Liver (tissue), 9 donors: ENCODE data around the gene SNRPA. TPM values are rescaled to one million over a fixed set of nuclear protein-coding genes. Genes with fewer than 3 reads are reported as not detected.

Experiments
- DNase-seq: peaks from one replicate; pipeline ENCODE4 v3.0.0-alpha.2; 2017; ENCODE audit warnings: low spot score
- H3K27ac ChIP-seq, 2 donors: one replicate each; pipeline ENCODE4 v1.7.0; 2013; ENCODE audit warnings: inconsistent platforms in 2 of 2, low read length in 2 of 2, control low read depth in 1 of 2, low read depth in 1 of 2, mild to moderate bottlenecking in 1 of 2
- H3K27me3 ChIP-seq, 4 donors: one replicate each; pipeline versions ENCODE4 v1.6.1 to v1.7.0; 2013; ENCODE audit warnings: low read length in 3 of 4, inconsistent platforms in 1 of 4, mild to moderate bottlenecking in 1 of 4, moderate library complexity in 1 of 4; ENCODE audit not compliant: control insufficient read depth in 4 of 4, insufficient read depth in 4 of 4
- H3K36me3 ChIP-seq, 4 donors: one replicate each; pipeline versions ENCODE4 v1.6.1 to v1.7.0; 2013; ENCODE audit warnings: low read length in 3 of 4, mild to moderate bottlenecking in 3 of 4, low read depth in 1 of 4, moderate library complexity in 1 of 4; ENCODE audit not compliant: control insufficient read depth in 4 of 4, insufficient read depth in 3 of 4
- H3K4me1 ChIP-seq, 4 donors: one replicate each; pipeline versions ENCODE4 v1.6.1 to v1.7.0; 2013; ENCODE audit warnings: low read length in 3 of 4, mild to moderate bottlenecking in 3 of 4, moderate library complexity in 1 of 4; ENCODE audit not compliant: control insufficient read depth in 4 of 4, insufficient read depth in 4 of 4
- H3K4me3 ChIP-seq, 3 donors: one replicate each; pipeline versions ENCODE4 v1.6.1 to v1.7.0; 2013; ENCODE audit warnings: low read length in 3 of 3, control low read depth in 1 of 3, low read depth in 1 of 3, mild to moderate bottlenecking in 1 of 3
- H3K9ac ChIP-seq, 2 donors: one replicate each; pipeline ENCODE4 v1.7.0; 2013; ENCODE audit warnings: low read length in 2 of 2, mild to moderate bottlenecking in 2 of 2, moderate library complexity in 2 of 2, control low read depth in 1 of 2, low read depth in 1 of 2
- H3K9me3 ChIP-seq, 4 donors: one replicate each; pipeline versions ENCODE4 v1.6.1 to v1.7.0; 2013; ENCODE audit warnings: low read length in 3 of 4; ENCODE audit not compliant: control insufficient read depth in 4 of 4
- EGR1 ChIP-seq, 2 donors: IDR thresholded peaks; 2 replicates each; pipeline ENCODE4 v1.6.1; 2016 to 2018; ENCODE audit warnings: antibody characterized with exemption in 2 of 2, low read depth in 2 of 2
- FOXA1 ChIP-seq: IDR thresholded peaks from 2 replicates; pipeline ENCODE4 v1.6.1; 2016; ENCODE audit warnings: antibody characterized with exemption
- FOXA2 ChIP-seq: IDR thresholded peaks from 2 replicates; pipeline ENCODE4 v1.6.1; 2016; ENCODE audit warnings: antibody characterized with exemption
- GABPA ChIP-seq, 2 donors: IDR thresholded peaks in 1 of 2; conservative IDR thresholded peaks in 1 of 2; 2 replicates each; pipeline ENCODE4 v1.6.1; 2016; ENCODE audit warnings: antibody characterized with exemption in 2 of 2, mild to moderate bottlenecking in 1 of 2, moderate library complexity in 1 of 2
- HNF4A ChIP-seq, 2 donors: conservative IDR thresholded peaks; 2 replicates each; pipeline ENCODE4 v1.6.1; 2016; ENCODE audit warnings: antibody characterized with exemption in 2 of 2, mild to moderate bottlenecking in 2 of 2
- HNF4G ChIP-seq: IDR thresholded peaks from 2 replicates; pipeline ENCODE4 v1.6.1; 2016; ENCODE audit warnings: antibody characterized with exemption
- JUND ChIP-seq, 2 donors: IDR thresholded peaks; 2 replicates each; pipeline ENCODE4 v1.6.1; 2016; ENCODE audit warnings: antibody characterized with exemption in 2 of 2
- NR2F2 ChIP-seq: IDR thresholded peaks from 2 replicates; pipeline ENCODE4 v1.6.1; 2016; ENCODE audit warnings: antibody characterized with exemption
- RAD21 ChIP-seq, 2 donors: IDR thresholded peaks; 2 replicates each; pipeline ENCODE4 v1.6.1; 2016; ENCODE audit warnings: antibody characterized with exemption in 2 of 2, mild to moderate bottlenecking in 2 of 2
- RXRA ChIP-seq, 2 donors: IDR thresholded peaks; 2 replicates each; pipeline ENCODE4 v1.6.1; 2017 to 2018; ENCODE audit warnings: antibody characterized with exemption in 2 of 2, mild to moderate bottlenecking in 1 of 2
- SP1 ChIP-seq: IDR thresholded peaks from 2 replicates; pipeline ENCODE4 v1.6.1; 2018; ENCODE audit warnings: antibody characterized with exemption, mild to moderate bottlenecking
- TAF1 ChIP-seq: conservative IDR thresholded peaks from 2 replicates; pipeline ENCODE4 v1.6.1; 2016; ENCODE audit warnings: antibody characterized with exemption, mild to moderate bottlenecking
- YY1 ChIP-seq: IDR thresholded peaks from 2 replicates; pipeline ENCODE4 v1.6.1; 2016; ENCODE audit warnings: antibody characterized with exemption, mild to moderate bottlenecking
- WGBS: extraction: QIAGEN DNeasy Blood & Tissue Kit; methylation state at CpG from one replicate; pipeline ENCODE4 v1.1.7; 2013; 5-methylcytosine and 5-hydroxymethylcytosine counted together
- polyA plus RNA-seq, 2 donors: library from polyadenylated mRNA; stranded (reverse) in 1 of 2; unstranded in 1 of 2; fragments of 200-250 nt in 1 of 2; fragments of >200 nt in 1 of 2; fragmentation: Nextera tagmentation in 1 of 2; extraction: Ambion mirVana in 1 of 2; gene quantifications; one replicate each; pipeline versions ENCODE4 v1.2.1 to v1.2.3, GENCODE V29; 2013 to 2015
- total RNA-seq, 2 donors: library from RNA; depleted of rRNA; stranded (reverse); fragments of >200 nt; gene quantifications; one replicate each; pipeline ENCODE4 v1.2.3, GENCODE V29; 2014
- TF ChIP-seq, protein P1 (sequence below): IDR thresholded peaks from 2 replicates; pipeline ENCODE4 v1.6.1; 2016; ENCODE audit warnings: antibody characterized with exemption
- TF ChIP-seq, protein P2 (sequence below): IDR thresholded peaks from 2 replicates; pipeline ENCODE4 v1.6.1; 2016; ENCODE audit warnings: antibody characterized with exemption
- TF ChIP-seq, protein P3 (sequence below): fragments of 150-350 bp; IDR thresholded peaks from 2 replicates; pipeline ENCODE4 v1.5.1; 2017; ENCODE audit warnings: improper control_type of control experiment, low read depth, low read length; ENCODE audit not compliant: missing input control
- TF ChIP-seq, protein P4 (sequence below): IDR thresholded peaks from 2 replicates; pipeline ENCODE4 v1.6.1; 2016; ENCODE audit warnings: antibody characterized with exemption, mild to moderate bottlenecking
- TF ChIP-seq, protein P5 (sequence below): IDR thresholded peaks from 2 replicates; pipeline ENCODE4 v1.6.1; 2016; ENCODE audit warnings: antibody characterized with exemption
- donor health status: healthy.
- donor health status: healthy.
- donor health status: healthy.
- donor health status: healthy.
- donor health status: healthy.

SNRPA gene
- total and polyA plus RNA-seq, 4 donors = 11.8 to 27.1 (median 17.0) TPM

DNA sequence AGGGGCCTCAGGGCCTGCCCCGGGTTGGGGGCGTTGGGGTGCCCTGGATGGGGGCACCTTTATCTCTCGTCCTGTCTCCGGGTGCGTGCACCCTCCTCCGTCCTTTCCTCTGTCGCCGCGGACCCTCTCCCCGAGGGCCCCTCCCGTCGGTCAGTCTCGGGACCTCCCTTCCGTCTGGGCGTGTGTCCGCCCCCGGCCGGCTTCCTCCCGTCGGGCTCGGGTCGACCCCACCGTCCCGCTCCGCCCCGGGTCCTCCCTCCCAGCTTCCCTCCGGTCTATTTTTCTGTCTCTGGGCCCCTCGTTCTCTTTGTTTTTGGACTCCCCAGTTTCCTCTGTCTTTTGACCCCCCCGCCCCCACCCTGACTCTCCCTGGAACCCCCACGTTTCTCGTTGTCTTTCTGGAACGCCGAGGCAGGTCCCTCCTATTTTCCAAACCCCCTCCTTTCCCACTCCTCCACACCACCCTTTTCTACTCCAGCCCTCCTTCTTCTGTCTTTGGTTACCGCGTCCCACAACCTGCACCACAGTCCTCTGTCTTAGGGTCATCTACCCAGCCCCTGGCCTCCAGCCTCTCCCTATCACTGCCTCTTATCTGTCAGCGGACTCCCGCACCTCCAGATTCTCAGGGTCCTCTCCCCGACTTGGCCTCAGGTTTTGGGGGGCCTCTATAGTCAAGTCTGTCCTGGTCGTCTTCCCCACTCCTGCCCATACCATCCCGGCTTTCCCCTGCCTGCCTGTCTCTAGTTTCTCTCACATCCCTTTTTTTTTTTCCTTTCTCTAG lies 48.7 kb downstream of the SNRPA start:
- TF ChIP-seq EGR1 (IDR thresholded peaks at IDR 0.05; ENCODE audit: low read depth in 2 of 2) (no peak), NR2F2 (peak; percentile 50)
- H3K27me3 ChIP-seq = no peaks in the 10 kb centered on the region
- peaks cover 0 to 5% (median 3%) of the 10 kb centered on the region in 4 donors for H3K36me3 ChIP-seq
- H3K9me3 ChIP-seq = no peaks in the 10 kb centered on the region
- peak overlapping the region; percentile 74 to 89 (median 88) for H3K4me3 ChIP-seq
- DNase-seq = no peak
- H3K27ac ChIP-seq = peak overlapping the region; percentile 62 to 89
- peak overlapping the region; percentile 36 for H3K9ac ChIP-seq
- H3K4me1 ChIP-seq = peaks cover 30 to 58% (median 54%) of the 10 kb centered on the region in 4 donors
- 7% methylated on average over 40 of the region's 40 CpGs for WGBS

DNA sequence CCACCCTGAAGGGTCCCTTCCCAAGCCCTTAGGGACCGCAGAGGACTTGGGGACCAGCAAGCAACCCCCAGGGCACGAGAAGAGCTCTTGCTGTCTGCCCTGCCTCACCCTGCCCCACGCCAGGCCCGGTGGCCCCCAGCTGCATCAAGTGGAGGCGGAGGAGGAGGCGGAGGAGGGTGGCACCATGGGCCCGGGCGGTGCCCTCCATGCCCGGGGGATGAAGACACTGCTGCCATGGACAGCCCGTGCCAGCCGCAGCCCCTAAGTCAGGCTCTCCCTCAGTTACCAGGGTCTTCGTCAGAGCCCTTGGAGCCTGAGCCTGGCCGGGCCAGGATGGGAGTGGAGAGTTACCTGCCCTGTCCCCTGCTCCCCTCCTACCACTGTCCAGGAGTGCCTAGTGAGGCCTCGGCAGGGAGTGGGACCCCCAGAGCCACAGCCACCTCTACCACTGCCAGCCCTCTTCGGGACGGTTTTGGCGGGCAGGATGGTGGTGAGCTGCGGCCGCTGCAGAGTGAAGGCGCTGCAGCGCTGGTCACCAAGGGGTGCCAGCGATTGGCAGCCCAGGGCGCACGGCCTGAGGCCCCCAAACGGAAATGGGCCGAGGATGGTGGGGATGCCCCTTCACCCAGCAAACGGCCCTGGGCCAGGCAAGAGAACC lies 49.5 kb downstream of the SNRPA start:
- H3K27me3 ChIP-seq = no peaks in the 10 kb centered on the region
- DNase-seq = no peak
- peak overlapping the region; percentile 62 to 89 for H3K27ac ChIP-seq
- TF ChIP-seq, protein P1, sequence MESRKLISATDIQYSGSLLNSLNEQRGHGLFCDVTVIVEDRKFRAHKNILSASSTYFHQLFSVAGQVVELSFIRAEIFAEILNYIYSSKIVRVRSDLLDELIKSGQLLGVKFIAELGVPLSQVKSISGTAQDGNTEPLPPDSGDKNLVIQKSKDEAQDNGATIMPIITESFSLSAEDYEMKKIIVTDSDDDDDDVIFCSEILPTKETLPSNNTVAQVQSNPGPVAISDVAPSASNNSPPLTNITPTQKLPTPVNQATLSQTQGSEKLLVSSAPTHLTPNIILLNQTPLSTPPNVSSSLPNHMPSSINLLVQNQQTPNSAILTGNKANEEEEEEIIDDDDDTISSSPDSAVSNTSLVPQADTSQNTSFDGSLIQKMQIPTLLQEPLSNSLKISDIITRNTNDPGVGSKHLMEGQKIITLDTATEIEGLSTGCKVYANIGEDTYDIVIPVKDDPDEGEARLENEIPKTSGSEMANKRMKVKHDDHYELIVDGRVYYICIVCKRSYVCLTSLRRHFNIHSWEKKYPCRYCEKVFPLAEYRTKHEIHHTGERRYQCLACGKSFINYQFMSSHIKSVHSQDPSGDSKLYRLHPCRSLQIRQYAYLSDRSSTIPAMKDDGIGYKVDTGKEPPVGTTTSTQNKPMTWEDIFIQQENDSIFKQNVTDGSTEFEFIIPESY = no peak
- TF ChIP-seq YY1 (no peak), TAF1 (no peak), FOXA2 (no peak), RAD21 (IDR thresholded peaks at IDR 0.05) (no peak), FOXA1 (no peak), SP1 (no peak), JUND (IDR thresholded peaks at IDR 0.05) (no peak), HNF4G (no peak), EGR1 (IDR thresholded peaks at IDR 0.05; ENCODE audit: low read depth in 2 of 2) (no peak), RXRA (IDR thresholded peaks at IDR 0.05) (no peak), HNF4A (conservative IDR thresholded peaks at IDR 0.05) (no peak), GABPA (IDR thresholded peaks at IDR 0.05 in 1 of 2, conservative IDR thresholded peaks at IDR 0.05 in 1 of 2) (no peak), NR2F2 (no peak)
- TF ChIP-seq, protein P2, sequence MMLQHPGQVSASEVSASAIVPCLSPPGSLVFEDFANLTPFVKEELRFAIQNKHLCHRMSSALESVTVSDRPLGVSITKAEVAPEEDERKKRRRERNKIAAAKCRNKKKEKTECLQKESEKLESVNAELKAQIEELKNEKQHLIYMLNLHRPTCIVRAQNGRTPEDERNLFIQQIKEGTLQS = no peak
- TF ChIP-seq, protein P3, sequence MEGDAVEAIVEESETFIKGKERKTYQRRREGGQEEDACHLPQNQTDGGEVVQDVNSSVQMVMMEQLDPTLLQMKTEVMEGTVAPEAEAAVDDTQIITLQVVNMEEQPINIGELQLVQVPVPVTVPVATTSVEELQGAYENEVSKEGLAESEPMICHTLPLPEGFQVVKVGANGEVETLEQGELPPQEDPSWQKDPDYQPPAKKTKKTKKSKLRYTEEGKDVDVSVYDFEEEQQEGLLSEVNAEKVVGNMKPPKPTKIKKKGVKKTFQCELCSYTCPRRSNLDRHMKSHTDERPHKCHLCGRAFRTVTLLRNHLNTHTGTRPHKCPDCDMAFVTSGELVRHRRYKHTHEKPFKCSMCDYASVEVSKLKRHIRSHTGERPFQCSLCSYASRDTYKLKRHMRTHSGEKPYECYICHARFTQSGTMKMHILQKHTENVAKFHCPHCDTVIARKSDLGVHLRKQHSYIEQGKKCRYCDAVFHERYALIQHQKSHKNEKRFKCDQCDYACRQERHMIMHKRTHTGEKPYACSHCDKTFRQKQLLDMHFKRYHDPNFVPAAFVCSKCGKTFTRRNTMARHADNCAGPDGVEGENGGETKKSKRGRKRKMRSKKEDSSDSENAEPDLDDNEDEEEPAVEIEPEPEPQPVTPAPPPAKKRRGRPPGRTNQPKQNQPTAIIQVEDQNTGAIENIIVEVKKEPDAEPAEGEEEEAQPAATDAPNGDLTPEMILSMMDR = no peak
- TF ChIP-seq, protein P4, sequence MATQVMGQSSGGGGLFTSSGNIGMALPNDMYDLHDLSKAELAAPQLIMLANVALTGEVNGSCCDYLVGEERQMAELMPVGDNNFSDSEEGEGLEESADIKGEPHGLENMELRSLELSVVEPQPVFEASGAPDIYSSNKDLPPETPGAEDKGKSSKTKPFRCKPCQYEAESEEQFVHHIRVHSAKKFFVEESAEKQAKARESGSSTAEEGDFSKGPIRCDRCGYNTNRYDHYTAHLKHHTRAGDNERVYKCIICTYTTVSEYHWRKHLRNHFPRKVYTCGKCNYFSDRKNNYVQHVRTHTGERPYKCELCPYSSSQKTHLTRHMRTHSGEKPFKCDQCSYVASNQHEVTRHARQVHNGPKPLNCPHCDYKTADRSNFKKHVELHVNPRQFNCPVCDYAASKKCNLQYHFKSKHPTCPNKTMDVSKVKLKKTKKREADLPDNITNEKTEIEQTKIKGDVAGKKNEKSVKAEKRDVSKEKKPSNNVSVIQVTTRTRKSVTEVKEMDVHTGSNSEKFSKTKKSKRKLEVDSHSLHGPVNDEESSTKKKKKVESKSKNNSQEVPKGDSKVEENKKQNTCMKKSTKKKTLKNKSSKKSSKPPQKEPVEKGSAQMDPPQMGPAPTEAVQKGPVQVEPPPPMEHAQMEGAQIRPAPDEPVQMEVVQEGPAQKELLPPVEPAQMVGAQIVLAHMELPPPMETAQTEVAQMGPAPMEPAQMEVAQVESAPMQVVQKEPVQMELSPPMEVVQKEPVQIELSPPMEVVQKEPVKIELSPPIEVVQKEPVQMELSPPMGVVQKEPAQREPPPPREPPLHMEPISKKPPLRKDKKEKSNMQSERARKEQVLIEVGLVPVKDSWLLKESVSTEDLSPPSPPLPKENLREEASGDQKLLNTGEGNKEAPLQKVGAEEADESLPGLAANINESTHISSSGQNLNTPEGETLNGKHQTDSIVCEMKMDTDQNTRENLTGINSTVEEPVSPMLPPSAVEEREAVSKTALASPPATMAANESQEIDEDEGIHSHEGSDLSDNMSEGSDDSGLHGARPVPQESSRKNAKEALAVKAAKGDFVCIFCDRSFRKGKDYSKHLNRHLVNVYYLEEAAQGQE = no peak
- TF ChIP-seq, protein P5, sequence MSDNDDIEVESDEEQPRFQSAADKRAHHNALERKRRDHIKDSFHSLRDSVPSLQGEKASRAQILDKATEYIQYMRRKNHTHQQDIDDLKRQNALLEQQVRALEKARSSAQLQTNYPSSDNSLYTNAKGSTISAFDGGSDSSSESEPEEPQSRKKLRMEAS = no peak
- no peak overlapping the region for H3K9ac ChIP-seq
- H3K36me3 ChIP-seq = peaks cover 0 to 5% (median 3%) of the 10 kb centered on the region in 4 donors
- H3K4me1 ChIP-seq = peaks cover 32 to 65% (median 61%) of the 10 kb centered on the region in 4 donors
- peak overlapping the region; percentile 74 to 89 (median 88) for H3K4me3 ChIP-seq
- 73% methylated on average over 27 of the region's 27 CpGs for WGBS
- no peaks in the 10 kb centered on the region for H3K9me3 ChIP-seq
